D341Med (cell line): Measurements from ENCODE around the gene MANBA.

Source experiments
- DNase-seq: peaks from one replicate; pipeline ENCODE4 v3.0.0; 2012; ENCODE audit warnings: low spot score

MANBA gene

GRCh38 chr4:102760645-102761295 is at the start of gene MANBA:
MANBA (minus strand) TSS chr4:102760968; CDS start chr4:102760894, 74 bp downstream.
- DNase-seq: peak; percentile 95

- no peak for DNase-seq
Measured at GRCh38 chr4:102809691-102810090, 48.9 kb upstream of the MANBA start.

GRCh38 chr4:102809190-102809589 is 48.4 kb upstream of the MANBA start:
- no peak for DNase-seq

- no peak for DNase-seq
Measured at GRCh38 chr4:102808009-102808408, 47.2 kb upstream of the MANBA start.

GRCh38 chr4:102807345-102807744 is 46.6 kb upstream of the MANBA start:
- no peak for DNase-seq

- no peak for DNase-seq
Measured at GRCh38 chr4:102799816-102800215, 39.0 kb upstream of the MANBA start.

GRCh38 chr4:102794999-102795398 is 34.2 kb upstream of the MANBA start:
- no peak for DNase-seq

- DNase-seq: no peak
Measured at GRCh38 chr4:102792361-102792936, 31.7 kb upstream of the MANBA start.

- no peak for DNase-seq
Measured at GRCh38 chr4:102791318-102791835, 30.6 kb upstream of the MANBA start.

GRCh38 chr4:102789317-102789717 is 28.5 kb upstream of the MANBA start:
- DNase-seq: no peak

GRCh38 chr4:102787944-102788343 is 27.2 kb upstream of the MANBA start:
- no peak for DNase-seq

- DNase-seq: no peak
Measured at GRCh38 chr4:102787096-102787881, 26.5 kb upstream of the MANBA start.

- no peak for DNase-seq
Measured at GRCh38 chr4:102786279-102786678, 25.5 kb upstream of the MANBA start.

- no peak for DNase-seq
Measured at GRCh38 chr4:102783006-102783405, 22.2 kb upstream of the MANBA start.

- DNase-seq: no peak
Measured at GRCh38 chr4:102781570-102781969, 20.8 kb upstream of the MANBA start.

- DNase-seq: no peak
Measured at GRCh38 chr4:102780476-102781144, 19.8 kb upstream of the MANBA start.

- DNase-seq: no peak
Measured at GRCh38 chr4:102779204-102779603, 18.4 kb upstream of the MANBA start.

- DNase-seq: no peak
Measured at GRCh38 chr4:102778720-102779119, 18.0 kb upstream of the MANBA start.

- DNase-seq: no peak
Measured at GRCh38 chr4:102775805-102776204, 15.0 kb upstream of the MANBA start.

GRCh38 chr4:102774254-102774653 is 13.5 kb upstream of the MANBA start:
- DNase-seq: no peak

- DNase-seq: no peak
Measured at GRCh38 chr4:102772738-102773340, 12.1 kb upstream of the MANBA start.

GRCh38 chr4:102764901-102765300 is 4.1 kb upstream of the MANBA start:
- DNase-seq: no peak
